Aorta (tissue), 5 donors: Measurements from ENCODE around the gene TESK1. TPM values are rescaled to one million over a fixed set of nuclear protein-coding genes. Genes with fewer than 3 reads are reported as not detected.

Experiments
- ATAC-seq: fragments of 200-7000 bp; cut with Tn5 transposase; one replicate; pipeline ENCODE4 v1.9.1; 2022; ENCODE audit warnings: moderate library complexity; ENCODE audit not compliant: low FRiP score
- DNase-seq, 2 donors: peaks; one replicate each; pipeline ENCODE4 v3.0.0-alpha.2; 2020
- H3K27ac ChIP-seq, 2 donors: one replicate each; pipeline ENCODE4 v1.5.1; 2013; ENCODE audit warnings: low read length in 2 of 2, mild to moderate bottlenecking in 2 of 2, moderate library complexity in 2 of 2, control low read depth in 1 of 2, inconsistent platforms in 1 of 2, low read depth in 1 of 2
- H3K27me3 ChIP-seq, 2 donors: one replicate each; pipeline ENCODE4 v1.6.1; 2013; ENCODE audit warnings: control low read depth in 1 of 2, low read length in 1 of 2, mild to moderate bottlenecking in 1 of 2, moderate library complexity in 1 of 2; ENCODE audit not compliant: insufficient read depth in 2 of 2, control insufficient read depth in 1 of 2
- H3K36me3 ChIP-seq, 2 donors: one replicate each; pipeline ENCODE4 v1.6.1; 2013; ENCODE audit warnings: control low read depth in 1 of 2, low read length in 1 of 2, mild to moderate bottlenecking in 1 of 2; ENCODE audit not compliant: insufficient read depth in 2 of 2, control insufficient read depth in 1 of 2
- H3K4me1 ChIP-seq, 2 donors: one replicate each; pipeline ENCODE4 v1.6.1; 2013; ENCODE audit warnings: low read length in 2 of 2, control low read depth in 1 of 2, mild to moderate bottlenecking in 1 of 2, moderate library complexity in 1 of 2; ENCODE audit not compliant: insufficient read depth in 2 of 2, control insufficient read depth in 1 of 2
- H3K4me3 ChIP-seq, 2 donors: one replicate each; pipeline ENCODE4 v1.5.1; 2013; ENCODE audit warnings: low read length in 2 of 2, control low read depth in 1 of 2, mild to moderate bottlenecking in 1 of 2
- H3K9me3 ChIP-seq: one replicate; pipeline ENCODE4 v1.6.1; 2013; ENCODE audit warnings: mild to moderate bottlenecking, low read length; ENCODE audit not compliant: control insufficient read depth
- WGBS, 2 donors: extraction: QIAGEN DNeasy Blood & Tissue Kit; methylation state at CpG; one replicate each; pipeline ENCODE4 v1.1.7; 2013; 5-methylcytosine and 5-hydroxymethylcytosine counted together
- intact Hi-C, 2 donors: fragments of 100-400 bp; cut with DNase I; formaldehyde crosslinking; loops; one replicate each; pipeline versions ENCODE4 v1.14.2 to v1.15.0; 2022
- polyA plus RNA-seq, 2 donors: library from polyadenylated mRNA; stranded (reverse); fragments of 200-250 nt; gene quantifications; one replicate each; pipeline ENCODE4 v1.2.3, GENCODE V29; 2013
- total RNA-seq, 2 donors: library from RNA; stranded (reverse); fragmentation: NEBNext Ultra II Directional; extraction: Animal tissue kit (Norgen Biotek cat#: 25700); gene quantifications; one replicate each; pipeline ENCODE4 v1.2.1, GENCODE V29; 2021
- donor health status: healthy with polysubstance abuse.
- donor health status: Bipolar disorder and iron deficiency.
- donor health status: DM: no; HTN: no; CAD: no.
- donor health status: DM: no; HTN: no; CAD: no.
- donor health status: DM: yes; HTN: yes; CAD: no.

TESK1 gene
- total and polyA plus RNA-seq, 4 donors: 23.8 to 81.0 (median 55.2) TPM

GRCh38 chr9:35651956-35652828 is 47.1 kb downstream of the TESK1 start:
- WGBS, 2 donors: 85 to 86% methylated on average over 7 of the region's 7 CpGs
- no peak overlapping the region for H3K4me3 ChIP-seq
- H3K27me3 ChIP-seq: no peaks in the 10 kb centered on the region
- ATAC-seq (no peak), DNase-seq (no peak)
- H3K9me3 ChIP-seq: no peaks in the 10 kb centered on the region
- no peaks in the 10 kb centered on the region for H3K4me1 ChIP-seq
- H3K27ac ChIP-seq: peak overlapping the region in 1 of 2 donors; percentile 17
- no peaks in the 10 kb centered on the region for H3K36me3 ChIP-seq
- intact Hi-C loops: loop anchor here in 1 of 2 donors (10.0 kb wide), 1 partner anchor 233 kb away; no protein-coding TSS in a partner anchor

GRCh38 chr9:35652829-35653209 is 47.8 kb downstream of the TESK1 start:
- DNase-seq (no peak), ATAC-seq (no peak)

GRCh38 chr9:35653611-35654010 is 48.5 kb downstream of the TESK1 start:
- ATAC-seq (no peak), DNase-seq (no peak)
- H3K4me1 ChIP-seq: no peaks in the 10 kb centered on the region
- no peaks in the 10 kb centered on the region for H3K9me3 ChIP-seq
- no peak overlapping the region for H3K4me3 ChIP-seq
- no peaks in the 10 kb centered on the region for H3K36me3 ChIP-seq
- no peaks in the 10 kb centered on the region for H3K27me3 ChIP-seq
- intact Hi-C loops: loop anchor here in 1 of 2 donors (10.0 kb wide), 1 partner anchor 231 kb away; no protein-coding TSS in a partner anchor
- 89 to 93% methylated on average over 2 of the region's 2 CpGs for WGBS, 2 donors
- no peak overlapping the region for H3K27ac ChIP-seq

More at GRCh38 chr9:35652829-35653209, 47.8 kb downstream of the TESK1 start:
- Histone ChIP-seq H3K27me3 (no peaks in the 10 kb centered on the region), H3K27ac (no peak overlapping the region), H3K4me3 (no peak overlapping the region), H3K9me3 (no peaks in the 10 kb centered on the region), H3K36me3 (no peaks in the 10 kb centered on the region), H3K4me1 (no peaks in the 10 kb centered on the region)
- intact Hi-C loops: loop anchor here in 1 of 2 donors (10.0 kb wide), 1 partner anchor 232 kb away; no protein-coding TSS in a partner anchor
- WGBS, 2 donors: 85 to 88% methylated on average over 8 of the region's 8 CpGs

- no peaks in the 10 kb centered on the region for H3K4me1 ChIP-seq
- DNase-seq: peak in 1 of 2 donors; percentile 53
- H3K9me3 ChIP-seq: no peaks in the 10 kb centered on the region
- no peak for ATAC-seq
- H3K27ac ChIP-seq: no peak overlapping the region
- intact Hi-C loops: loop anchor here in 1 of 2 donors (10.0 kb wide), 1 partner anchor 228 kb away; no protein-coding TSS in a partner anchor
- H3K4me3 ChIP-seq: no peak overlapping the region
- 84 to 89% methylated on average over 17 of the region's 17 CpGs for WGBS, 2 donors
- H3K27me3 ChIP-seq: no peaks in the 10 kb centered on the region
- no peaks in the 10 kb centered on the region for H3K36me3 ChIP-seq
Measured at GRCh38 chr9:35656348-35656747, 51.3 kb downstream of the TESK1 start.

- peak in 1 of 2 donors; percentile 76 for DNase-seq
- 9 to 15% methylated on average over 25 of the region's 25 CpGs for WGBS, 2 donors
- H3K27me3 ChIP-seq: no peaks in the 10 kb centered on the region
- no peak overlapping the region for H3K4me3 ChIP-seq
- ATAC-seq: peak; percentile 53
- no peaks in the 10 kb centered on the region for H3K36me3 ChIP-seq
- no peaks in the 10 kb centered on the region for H3K9me3 ChIP-seq
- intact Hi-C loops: loop anchor here in 1 of 2 donors (10.0 kb wide), 1 partner anchor 228 kb away; no protein-coding TSS in a partner anchor
- peak overlapping the region; percentile 10 to 77 for H3K27ac ChIP-seq
- H3K4me1 ChIP-seq: no peaks in the 10 kb centered on the region
Measured at GRCh38 chr9:35656831-35657545, 51.9 kb downstream of the TESK1 start.

GRCh38 chr9:35657546-35658136 is 52.6 kb downstream of the TESK1 start, which contains the start of gene RMRP:
RMRP (minus strand) TSS chr9:35658019.
- ATAC-seq (peak; percentile 97), DNase-seq (peak; percentile 98 to 99)
- intact Hi-C loops: loop anchor here (2.0 to 10.0 kb wide), 2 partner anchors 73 to 227 kb away; no protein-coding TSS in a partner anchor
- H3K27me3 ChIP-seq: no peaks in the 10 kb centered on the region
- H3K9me3 ChIP-seq: no peaks in the 10 kb centered on the region
- H3K36me3 ChIP-seq: no peaks in the 10 kb centered on the region
- WGBS, 2 donors: 0 to 1% methylated on average over 42 of the region's 42 CpGs
- H3K4me1 ChIP-seq: no peaks in the 10 kb centered on the region
- peak within 1 kb of the TSS; percentile 77 to 86 for H3K27ac ChIP-seq
- H3K4me3 ChIP-seq: peak within 1 kb of the TSS; percentile 80 to 90

GRCh38 chr9:35658137-35658967 is 53.3 kb downstream of the TESK1 start, which contains the start of gene CCDC107:
CCDC107 (plus strand) TSS chr9:35658292; CDS start chr9:35658380, 88 bp downstream.
- 0 to 1% methylated on average over 59 to 67 of the region's 67 CpGs for WGBS, 2 donors
- Histone ChIP-seq H3K4me1 (peaks cover 0 to 2% of the 10 kb centered on the region in 2 donors), H3K4me3 (peak within 1 kb of the TSS; percentile 80 to 90), H3K27me3 (no peaks in the 10 kb centered on the region), H3K9me3 (no peaks in the 10 kb centered on the region), H3K36me3 (no peaks in the 10 kb centered on the region), H3K27ac (peak within 1 kb of the TSS; percentile 77 to 86)
- intact Hi-C loops: loop anchor here (2.0 to 10.0 kb wide), 2 partner anchors 72 to 226 kb away; no protein-coding TSS in a partner anchor
- ATAC-seq: peak; percentile 93
- peak; percentile 91 to 95 for DNase-seq
